HL-60 (cell line): ENCODE results near the gene KCNH1.

Experiments
- DNase-seq, 2 experiments: peaks; one replicate each; pipeline ENCODE4 v3.0.0-alpha.2; 2010 to 2020; ENCODE audit warnings: low read depth in 1 of 2, low spot score in 1 of 2
- H3K27ac ChIP-seq: fragments of 250-450 bp; sonication (Bioruptor Pico); replicated peaks from 2 replicates; pipeline ENCODE4 v1.5.1; 2020; ENCODE audit warnings: mild to moderate bottlenecking, moderate library complexity
- H3K27me3 ChIP-seq: fragments of 250-450 bp; sonication (Bioruptor Pico); 2 replicates; pipeline ENCODE4 v1.5.1; 2021; ENCODE audit warnings: mild to moderate bottlenecking, moderate library complexity; ENCODE audit not compliant: insufficient read depth, poor library complexity, severe bottlenecking
- H3K4me3 ChIP-seq: replicated peaks from 2 replicates; pipeline ENCODE4 v1.5.1; 2011; ENCODE audit warnings: mild to moderate bottlenecking, control low read depth, low read length; ENCODE audit not compliant: insufficient read depth
- GABPA ChIP-seq: IDR thresholded peaks from 2 replicates; pipeline ENCODE4 v1.6.1; 2012; ENCODE audit warnings: low read depth
- POLR2AphosphoS5 ChIP-seq: IDR thresholded peaks from 2 replicates; pipeline ENCODE4 v1.6.1; 2012; ENCODE audit warnings: low read depth
- SPI1 ChIP-seq: IDR thresholded peaks from 2 replicates; pipeline ENCODE4 v1.6.1; 2012; ENCODE audit warnings: low read depth, mild to moderate bottlenecking, borderline replicate concordance
- TF ChIP-seq, protein P1 (sequence below): IDR thresholded peaks from 2 replicates; pipeline ENCODE4 v1.6.1; 2012; ENCODE audit warnings: low read depth; ENCODE audit not compliant: insufficient replicate concordance
- TF ChIP-seq, protein P2 (sequence below): IDR thresholded peaks from one replicate; pipeline ENCODE4 v1.5.1; 2011; ENCODE audit warnings: low read length, control low read depth, inconsistent platforms; ENCODE audit not compliant: insufficient read depth

Gene KCNH1

DNA sequence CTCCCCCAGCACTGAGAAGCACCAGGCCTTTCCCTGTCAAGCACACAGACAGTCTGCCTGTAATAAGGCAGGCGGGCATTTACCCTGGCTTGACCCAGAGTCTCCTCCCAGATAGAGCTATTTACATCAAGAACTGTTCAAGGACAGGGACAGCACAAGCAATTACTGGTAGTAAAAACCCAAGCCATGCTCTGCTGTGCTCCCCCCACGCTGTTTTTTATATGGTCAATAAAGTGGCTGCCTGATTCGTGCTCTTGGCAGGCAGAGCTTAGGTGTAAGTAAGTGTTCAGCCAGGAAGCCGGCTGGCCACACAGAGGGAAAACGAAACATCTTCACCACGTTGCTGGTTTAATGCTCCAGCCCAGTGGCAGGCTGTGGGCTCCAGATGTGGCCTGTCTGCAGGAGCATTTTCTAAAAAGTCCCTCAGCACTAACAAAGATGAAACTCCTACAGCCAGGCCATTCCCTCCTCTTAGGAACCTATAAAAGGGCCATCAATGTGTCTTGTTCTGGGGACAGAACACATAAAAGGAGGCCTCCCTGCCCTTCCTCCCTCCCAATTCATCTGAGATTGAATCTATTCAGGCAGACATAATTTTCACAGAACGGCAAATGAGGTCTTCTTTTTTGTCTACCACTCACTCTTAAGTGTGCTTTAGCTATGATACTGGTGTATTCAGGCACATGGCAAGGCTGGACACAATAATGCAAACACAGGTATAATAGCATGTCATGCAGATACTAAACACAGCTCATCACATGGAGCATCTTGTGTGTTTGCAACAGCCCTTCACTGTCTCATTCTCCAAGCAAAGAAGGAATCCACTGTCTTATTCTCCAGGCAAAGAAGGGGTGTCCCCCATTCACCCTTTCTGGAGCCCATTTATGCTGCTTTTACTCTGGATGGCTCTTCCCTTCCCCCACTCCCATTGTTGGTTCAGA lies 426.4 kb downstream of the KCNH1 start:
- TF ChIP-seq, protein P1, sequence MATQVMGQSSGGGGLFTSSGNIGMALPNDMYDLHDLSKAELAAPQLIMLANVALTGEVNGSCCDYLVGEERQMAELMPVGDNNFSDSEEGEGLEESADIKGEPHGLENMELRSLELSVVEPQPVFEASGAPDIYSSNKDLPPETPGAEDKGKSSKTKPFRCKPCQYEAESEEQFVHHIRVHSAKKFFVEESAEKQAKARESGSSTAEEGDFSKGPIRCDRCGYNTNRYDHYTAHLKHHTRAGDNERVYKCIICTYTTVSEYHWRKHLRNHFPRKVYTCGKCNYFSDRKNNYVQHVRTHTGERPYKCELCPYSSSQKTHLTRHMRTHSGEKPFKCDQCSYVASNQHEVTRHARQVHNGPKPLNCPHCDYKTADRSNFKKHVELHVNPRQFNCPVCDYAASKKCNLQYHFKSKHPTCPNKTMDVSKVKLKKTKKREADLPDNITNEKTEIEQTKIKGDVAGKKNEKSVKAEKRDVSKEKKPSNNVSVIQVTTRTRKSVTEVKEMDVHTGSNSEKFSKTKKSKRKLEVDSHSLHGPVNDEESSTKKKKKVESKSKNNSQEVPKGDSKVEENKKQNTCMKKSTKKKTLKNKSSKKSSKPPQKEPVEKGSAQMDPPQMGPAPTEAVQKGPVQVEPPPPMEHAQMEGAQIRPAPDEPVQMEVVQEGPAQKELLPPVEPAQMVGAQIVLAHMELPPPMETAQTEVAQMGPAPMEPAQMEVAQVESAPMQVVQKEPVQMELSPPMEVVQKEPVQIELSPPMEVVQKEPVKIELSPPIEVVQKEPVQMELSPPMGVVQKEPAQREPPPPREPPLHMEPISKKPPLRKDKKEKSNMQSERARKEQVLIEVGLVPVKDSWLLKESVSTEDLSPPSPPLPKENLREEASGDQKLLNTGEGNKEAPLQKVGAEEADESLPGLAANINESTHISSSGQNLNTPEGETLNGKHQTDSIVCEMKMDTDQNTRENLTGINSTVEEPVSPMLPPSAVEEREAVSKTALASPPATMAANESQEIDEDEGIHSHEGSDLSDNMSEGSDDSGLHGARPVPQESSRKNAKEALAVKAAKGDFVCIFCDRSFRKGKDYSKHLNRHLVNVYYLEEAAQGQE, result no peak
- TF ChIP-seq, protein P2, sequence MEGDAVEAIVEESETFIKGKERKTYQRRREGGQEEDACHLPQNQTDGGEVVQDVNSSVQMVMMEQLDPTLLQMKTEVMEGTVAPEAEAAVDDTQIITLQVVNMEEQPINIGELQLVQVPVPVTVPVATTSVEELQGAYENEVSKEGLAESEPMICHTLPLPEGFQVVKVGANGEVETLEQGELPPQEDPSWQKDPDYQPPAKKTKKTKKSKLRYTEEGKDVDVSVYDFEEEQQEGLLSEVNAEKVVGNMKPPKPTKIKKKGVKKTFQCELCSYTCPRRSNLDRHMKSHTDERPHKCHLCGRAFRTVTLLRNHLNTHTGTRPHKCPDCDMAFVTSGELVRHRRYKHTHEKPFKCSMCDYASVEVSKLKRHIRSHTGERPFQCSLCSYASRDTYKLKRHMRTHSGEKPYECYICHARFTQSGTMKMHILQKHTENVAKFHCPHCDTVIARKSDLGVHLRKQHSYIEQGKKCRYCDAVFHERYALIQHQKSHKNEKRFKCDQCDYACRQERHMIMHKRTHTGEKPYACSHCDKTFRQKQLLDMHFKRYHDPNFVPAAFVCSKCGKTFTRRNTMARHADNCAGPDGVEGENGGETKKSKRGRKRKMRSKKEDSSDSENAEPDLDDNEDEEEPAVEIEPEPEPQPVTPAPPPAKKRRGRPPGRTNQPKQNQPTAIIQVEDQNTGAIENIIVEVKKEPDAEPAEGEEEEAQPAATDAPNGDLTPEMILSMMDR, result no peak
- TF ChIP-seq GABPA (no peak), SPI1 (no peak), POLR2AphosphoS5 (no peak)
- no peak for DNase-seq
- no peak overlapping the region for H3K27ac ChIP-seq
- H3K4me3 ChIP-seq, result no peak overlapping the region
- no peaks in the 10 kb centered on the region for H3K27me3 ChIP-seq

DNA sequence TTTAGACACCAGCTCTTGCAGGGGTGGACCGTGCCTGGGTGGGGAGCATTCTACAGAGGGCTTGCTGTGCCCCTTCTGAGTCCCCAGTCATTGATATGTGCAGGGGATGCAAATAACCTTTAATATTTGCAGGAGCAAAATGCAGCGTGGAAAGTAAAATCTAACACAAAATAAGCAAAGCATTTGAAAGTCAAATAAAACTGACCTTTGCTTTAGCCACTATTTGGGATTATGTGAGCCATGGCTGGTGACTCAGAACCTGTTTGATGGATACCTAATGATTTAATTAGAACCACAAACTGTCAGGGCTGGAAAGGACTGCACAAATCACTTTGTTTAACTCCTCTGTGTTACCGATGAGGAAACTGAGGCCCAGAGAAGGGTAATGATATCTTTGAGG lies 427.7 kb downstream of the KCNH1 start:
- Histone ChIP-seq H3K4me3 (no peak overlapping the region), H3K27me3 (no peaks in the 10 kb centered on the region), H3K27ac (no peak overlapping the region)
- TF ChIP-seq POLR2AphosphoS5 (no peak), SPI1 (no peak), GABPA (no peak)
- TF ChIP-seq, protein P1, result no peak
- TF ChIP-seq, protein P2, result no peak
- DNase-seq, result no peak

DNA sequence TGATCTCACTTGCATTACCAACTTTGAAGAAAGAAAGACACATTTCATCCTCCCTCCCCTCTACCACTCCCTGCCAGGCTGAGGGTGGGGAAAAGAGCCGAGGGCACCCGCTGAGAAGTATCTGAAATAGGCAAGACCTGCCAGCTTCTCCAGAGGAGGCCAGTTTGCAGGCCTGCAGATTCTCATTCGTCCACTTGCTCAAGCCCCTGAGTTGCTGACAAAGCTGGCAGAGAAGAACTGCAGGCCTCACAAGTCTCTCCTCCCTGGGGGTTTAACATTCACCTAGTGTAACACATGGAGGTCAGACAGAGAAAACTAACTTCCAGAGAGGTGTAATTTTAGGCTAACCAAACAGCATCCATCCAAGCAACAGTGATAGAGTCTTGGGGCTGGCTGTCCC lies 428.9 kb downstream of the KCNH1 start:
- no peak overlapping the region for H3K4me3 ChIP-seq
- H3K27ac ChIP-seq, result no peak overlapping the region
- DNase-seq, result no peak
- no peak for TF ChIP-seq SPI1
- TF ChIP-seq GABPA, result no peak
- TF ChIP-seq, protein P1, result no peak
- TF ChIP-seq, protein P2, result no peak
- TF ChIP-seq POLR2AphosphoS5, result no peak
- H3K27me3 ChIP-seq, result no peaks in the 10 kb centered on the region
